Lower leg skin (tissue), 3 donors: ENCODE data around the gene SMPX.

Experiments used
- CTCF ChIP-seq, 3 donors: fragments of 450-650 bp; IDR thresholded peaks; one replicate each; pipeline ENCODE4 v1.5.1; 2016; ENCODE audit warnings: antibody characterized with exemption in 3 of 3, mild to moderate bottlenecking in 3 of 3, moderate library complexity in 2 of 3
- POLR2A ChIP-seq, 2 donors: fragments of 450-650 bp; IDR thresholded peaks; one replicate each; pipeline ENCODE4 v1.6.1; 2016 to 2017; ENCODE audit warnings: antibody characterized with exemption in 2 of 2, mild to moderate bottlenecking in 1 of 2, moderate library complexity in 1 of 2

GRCh38 chrX:21779095-21779494 lies 21.2 kb upstream of the SMPX start:
- TF ChIP-seq CTCF (IDR thresholded peaks at IDR 0.05) (no peak), POLR2A (IDR thresholded peaks at IDR 0.05) (no peak)
